HEK293T (cell line): ENCODE results near the gene PTGDR.

Source experiments
- ARNT ChIP-seq: fragments of 450-650 bp; IDR thresholded peaks from 2 replicates; pipeline ENCODE4 v1.6.1; 2017; ENCODE audit warnings: mild to moderate bottlenecking
- BHLHE40 ChIP-seq: fragments of 450-650 bp; IDR thresholded peaks from 2 replicates; pipeline ENCODE4 v1.6.1; 2016; ENCODE audit warnings: mild to moderate bottlenecking, moderate library complexity, borderline replicate concordance
- FOXK2 ChIP-seq: fragments of 450-650 bp; IDR thresholded peaks from 2 replicates; pipeline ENCODE4 v1.6.1; 2016; ENCODE audit warnings: mild to moderate bottlenecking
- FOXM1 ChIP-seq: fragments of 450-650 bp; IDR thresholded peaks from 2 replicates; pipeline ENCODE4 v1.6.1; 2017; ENCODE audit warnings: mild to moderate bottlenecking, borderline replicate concordance
- HDGF ChIP-seq: fragments of 450-650 bp; IDR thresholded peaks from 2 replicates; pipeline ENCODE4 v1.6.1; 2017; ENCODE audit warnings: antibody characterized with exemption, borderline replicate concordance
- LEF1 ChIP-seq: fragments of 450-650 bp; IDR thresholded peaks from 2 replicates; pipeline ENCODE4 v1.6.1; 2017; ENCODE audit warnings: mild to moderate bottlenecking, borderline replicate concordance
- NFRKB ChIP-seq: fragments of 450-650 bp; IDR thresholded peaks from 2 replicates; pipeline ENCODE4 v1.6.1; 2016; ENCODE audit warnings: mild to moderate bottlenecking, moderate library complexity
- PKNOX1 ChIP-seq: fragments of 450-650 bp; IDR thresholded peaks from 2 replicates; pipeline ENCODE4 v1.6.1; 2016
- SUZ12 ChIP-seq: fragments of 450-650 bp; IDR thresholded peaks from 2 replicates; pipeline ENCODE4 v1.6.1; 2016; ENCODE audit warnings: mild to moderate bottlenecking
- TARDBP ChIP-seq: fragments of 450-650 bp; IDR thresholded peaks from 2 replicates; pipeline ENCODE4 v1.6.1; 2016
- ZNF384 ChIP-seq: fragments of 450-650 bp; IDR thresholded peaks from 2 replicates; pipeline ENCODE4 v1.6.1; 2016

DNA sequence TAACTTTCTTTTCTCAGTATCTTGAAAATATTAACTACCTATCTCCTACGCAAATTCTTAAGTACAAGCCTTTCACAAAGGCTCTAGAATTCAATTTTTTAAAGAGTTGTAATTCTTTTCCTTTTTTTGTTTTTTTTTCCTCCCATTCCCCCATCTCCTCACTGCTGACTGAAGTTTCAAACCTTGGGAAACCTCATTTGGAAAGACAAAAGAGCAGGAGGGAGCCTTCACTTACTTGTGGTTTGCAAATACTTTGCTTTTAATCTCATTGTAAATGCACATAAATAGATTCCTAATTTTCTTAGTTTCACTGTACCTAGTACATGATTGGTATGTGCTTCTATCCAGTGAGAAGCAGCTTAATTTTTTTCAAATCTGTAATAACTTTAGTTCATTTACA lies 15.8 kb upstream of the PTGDR start:
- TF ChIP-seq ZNF384 (no peak), SUZ12 (no peak), BHLHE40 (no peak), TARDBP (no peak), PKNOX1 (no peak), HDGF (no peak), FOXK2 (no peak), NFRKB (no peak), ARNT (no peak), FOXM1 (no peak), LEF1 (no peak)
